Muscle of leg (tissue), 11 donors: Measurements from ENCODE around the gene MCC. TPM values are rescaled to one million over a fixed set of nuclear protein-coding genes. Genes with fewer than 3 reads are reported as not detected.
A peak's percentile ranks its signal among the peaks of the same experiment; 100 is the strongest.

ENCODE experiments used
- DNase-seq: peaks from one replicate; pipeline ENCODE4 v3.0.0; 2013
- H3K27ac ChIP-seq: one replicate; pipeline ENCODE4 v1.5.1; 2013; ENCODE audit warnings: mild to moderate bottlenecking, low read length, control low read depth
- H3K27me3 ChIP-seq: one replicate; pipeline ENCODE4 v1.6.1; 2013; ENCODE audit warnings: low read length; ENCODE audit not compliant: control insufficient read depth, insufficient read depth
- H3K36me3 ChIP-seq: one replicate; pipeline ENCODE4 v1.6.1; 2013; ENCODE audit warnings: low read length; ENCODE audit not compliant: control insufficient read depth, insufficient read depth
- H3K4me1 ChIP-seq: one replicate; pipeline ENCODE4 v1.6.1; 2013; ENCODE audit warnings: low read length; ENCODE audit not compliant: control insufficient read depth, insufficient read depth
- H3K4me3 ChIP-seq: one replicate; pipeline ENCODE4 v1.5.1; 2013; ENCODE audit warnings: low read length, control low read depth
- H3K9me3 ChIP-seq: replicated peaks from 2 replicates; pipeline ENCODE4 v1.6.1; 2013; ENCODE audit warnings: low read depth, low read length; ENCODE audit not compliant: control insufficient read depth
- WGBS: methylation state at CpG from one replicate; pipeline ENCODE4 v1.1.5; 2013; ENCODE audit warnings: missing lambda C conversion rate; ENCODE audit not compliant: insufficient coverage; 5-methylcytosine and 5-hydroxymethylcytosine counted together
- polyA plus RNA-seq, 8 donors: library from polyadenylated mRNA; unstranded; fragments of 120-200 nt; gene quantifications; one replicate each; pipeline versions ENCODE4 v1.2.1 to v1.2.3, GENCODE V29; 2013; ENCODE audit warnings: inconsistent platforms in 1 of 8, low replicate concordance in 1 of 8; ENCODE audit not compliant: insufficient read length in 8 of 8, insufficient read depth in 1 of 8
- total RNA-seq: library from RNA; stranded (reverse); fragments of 120-200 nt; gene quantifications from one replicate; pipeline ENCODE4 v1.2.4, GENCODE V29; 2013

Gene MCC
- total and polyA plus RNA-seq, 9 donors, result 12.1 to 19.6 (median 17.0) TPM

DNA sequence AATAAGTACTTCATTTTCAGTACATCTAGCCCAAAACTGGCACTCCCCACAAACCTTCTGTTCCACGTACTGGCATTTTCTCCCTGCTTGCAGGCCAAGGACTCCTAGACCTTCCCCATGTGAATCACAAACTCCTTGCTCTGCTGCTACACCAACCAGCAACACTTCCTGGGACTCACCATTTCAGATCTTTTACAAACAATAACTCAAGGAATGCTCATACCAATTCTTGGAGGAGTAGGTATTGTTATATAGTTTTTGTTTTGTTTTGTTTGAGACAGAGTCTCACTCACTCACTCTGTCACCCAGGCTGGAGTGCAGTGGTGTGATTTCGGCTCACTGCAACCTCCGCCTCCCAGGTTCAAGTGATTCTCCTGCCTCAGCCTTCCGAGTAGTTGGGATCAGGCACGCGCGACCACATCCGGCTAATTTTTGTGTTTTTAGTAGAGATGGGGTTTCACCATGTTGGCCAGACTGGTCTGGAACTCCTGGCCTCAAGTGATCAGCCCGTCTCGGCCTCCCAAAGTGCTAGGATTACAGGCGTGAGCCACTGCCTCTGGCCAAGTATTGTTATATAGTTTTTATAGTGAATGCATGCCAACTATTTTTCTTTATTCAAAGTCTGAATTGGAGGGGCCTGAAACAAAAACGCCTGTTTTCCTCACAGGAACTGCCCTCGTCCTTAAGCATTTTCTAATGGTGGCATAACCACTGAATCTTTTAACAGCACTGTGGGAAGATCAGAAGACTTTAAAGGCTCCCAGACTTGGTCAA lies 264.2 kb downstream of the MCC start:
- 92% methylated on average over 1 of the region's 13 CpGs for WGBS
- peaks cover 2% of the 10 kb centered on the region for H3K36me3 ChIP-seq
- DNase-seq, result peak; percentile 44
- no peaks in the 10 kb centered on the region for H3K9me3 ChIP-seq
- H3K4me3 ChIP-seq, result no peak overlapping the region
- peak overlapping the region; percentile 29 for H3K27ac ChIP-seq
- H3K4me1 ChIP-seq, result peaks cover 2% of the 10 kb centered on the region
- no peaks in the 10 kb centered on the region for H3K27me3 ChIP-seq

- Histone ChIP-seq H3K9me3 (no peaks in the 10 kb centered on the region), H3K4me3 (no peak overlapping the region), H3K27ac (no peak overlapping the region), H3K4me1 (peaks cover 2% of the 10 kb centered on the region), H3K36me3 (peaks cover 2% of the 10 kb centered on the region), H3K27me3 (no peaks in the 10 kb centered on the region)
- 75% methylated on average over 1 of the region's 3 CpGs for WGBS
- DNase-seq, result no peak
These were observed 264.9 kb downstream of the MCC start for GRCh38 chr5:113223315-113223714.

- 70% methylated on average over 3 of the region's 5 CpGs for WGBS
- Histone ChIP-seq H3K4me3 (no peak overlapping the region), H3K27ac (no peak overlapping the region), H3K36me3 (peaks cover 2% of the 10 kb centered on the region), H3K9me3 (no peaks in the 10 kb centered on the region), H3K27me3 (no peaks in the 10 kb centered on the region), H3K4me1 (peaks cover 10% of the 10 kb centered on the region)
- DNase-seq, result no peak
These were observed 266.7 kb downstream of the MCC start for GRCh38 chr5:113221294-113222176.

DNA sequence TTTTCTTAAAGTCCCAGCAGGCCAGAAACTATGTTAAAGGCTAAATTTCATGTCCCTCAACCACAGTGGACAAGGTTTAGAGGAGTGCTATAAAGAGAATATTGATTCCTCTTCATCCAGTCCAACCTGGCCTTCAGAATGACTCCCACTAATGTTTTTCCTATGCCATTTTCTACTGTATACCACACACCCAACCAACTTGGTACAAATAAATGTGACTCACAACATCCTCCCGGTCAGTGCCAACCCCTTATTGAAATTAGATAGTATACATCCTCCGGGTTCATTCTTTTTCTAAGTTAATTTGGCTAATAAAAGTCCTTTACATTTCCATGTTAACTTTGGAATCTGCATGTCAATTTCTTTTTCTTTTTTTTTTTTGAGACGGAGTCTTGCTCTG lies 268.6 kb downstream of the MCC start:
- no peaks in the 10 kb centered on the region for H3K9me3 ChIP-seq
- WGBS, result no CpG with 5 or more reads among the region's 3 CpGs
- DNase-seq, result peak; percentile 54
- peaks cover 10% of the 10 kb centered on the region for H3K4me1 ChIP-seq
- H3K36me3 ChIP-seq, result no peaks in the 10 kb centered on the region
- no peak overlapping the region for H3K27ac ChIP-seq
- no peak overlapping the region for H3K4me3 ChIP-seq
- H3K27me3 ChIP-seq, result no peaks in the 10 kb centered on the region

DNA sequence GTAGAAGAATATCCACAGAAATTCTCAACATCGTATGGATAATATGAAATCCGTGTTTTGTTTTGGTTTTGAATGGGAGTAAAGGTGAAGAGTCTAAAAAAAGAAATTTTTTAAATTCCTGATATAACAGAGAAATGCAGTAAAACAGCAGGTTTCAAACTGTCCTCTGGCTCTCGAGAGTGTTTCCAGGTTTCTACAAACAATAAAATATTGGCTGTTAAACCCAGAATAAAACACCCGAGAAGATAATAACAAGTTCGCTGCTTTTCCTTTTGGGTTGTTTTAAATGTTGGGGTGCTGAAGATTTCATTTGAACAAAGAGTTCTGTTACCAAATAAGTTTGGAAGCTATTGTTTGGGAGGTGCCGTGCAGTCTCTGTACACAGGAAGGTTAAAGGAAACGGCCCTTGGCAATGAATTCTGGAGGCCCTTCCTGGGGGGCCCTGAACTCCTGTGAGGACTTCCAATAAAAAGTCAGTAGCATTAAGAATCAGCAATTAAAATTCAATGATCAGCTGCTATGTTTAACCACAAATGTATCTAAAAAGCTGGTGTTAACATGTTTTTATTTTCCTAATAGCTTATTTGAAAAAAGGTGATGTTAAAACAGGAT lies 269.2 kb downstream of the MCC start:
- DNase-seq, result peak; percentile 40
- no peaks in the 10 kb centered on the region for H3K36me3 ChIP-seq
- peaks cover 11% of the 10 kb centered on the region for H3K4me1 ChIP-seq
- H3K4me3 ChIP-seq, result no peak overlapping the region
- H3K9me3 ChIP-seq, result no peaks in the 10 kb centered on the region
- H3K27me3 ChIP-seq, result no peaks in the 10 kb centered on the region
- H3K27ac ChIP-seq, result peak overlapping the region; percentile 49
- 27% methylated on average over 2 of the region's 7 CpGs for WGBS

DNA sequence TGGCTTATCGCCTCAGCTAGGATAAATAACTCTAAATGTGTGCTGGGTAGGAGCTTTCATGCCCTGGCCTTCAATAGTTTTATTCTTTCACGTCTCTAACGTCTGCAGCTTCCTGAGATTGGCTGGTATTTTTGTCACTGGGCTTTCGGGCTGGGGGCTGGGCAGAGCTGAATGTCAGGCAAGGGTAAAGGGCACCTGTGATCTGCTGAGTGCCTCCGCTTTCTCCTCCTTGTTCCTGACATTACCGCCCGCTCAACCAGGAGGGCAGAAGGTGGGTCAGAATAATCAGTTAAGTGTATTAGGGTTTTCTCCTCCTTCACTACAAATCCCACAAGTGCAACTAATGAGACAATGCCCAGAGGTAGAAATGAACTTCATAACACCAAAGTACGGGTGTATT lies 270.1 kb downstream of the MCC start:
- peak overlapping the region; percentile 38 for H3K27ac ChIP-seq
- 90% methylated on average over 2 of the region's 8 CpGs for WGBS
- no peaks in the 10 kb centered on the region for H3K9me3 ChIP-seq
- H3K4me1 ChIP-seq, result peaks cover 18% of the 10 kb centered on the region
- H3K4me3 ChIP-seq, result no peak overlapping the region
- H3K27me3 ChIP-seq, result no peaks in the 10 kb centered on the region
- DNase-seq, result peak; percentile 17
- no peaks in the 10 kb centered on the region for H3K36me3 ChIP-seq

- Histone ChIP-seq H3K36me3 (no peaks in the 10 kb centered on the region), H3K27me3 (no peaks in the 10 kb centered on the region), H3K4me1 (peaks cover 23% of the 10 kb centered on the region), H3K4me3 (no peak overlapping the region), H3K27ac (no peak overlapping the region), H3K9me3 (no peaks in the 10 kb centered on the region)
- DNase-seq, result peak; percentile 43
- WGBS, result 55% methylated on average over 5 of the region's 9 CpGs
These were observed 270.6 kb downstream of the MCC start for GRCh38 chr5:113217619-113218184.

GRCh38 chr5:113216545-113216944 lies 271.7 kb downstream of the MCC start:
- Histone ChIP-seq H3K27me3 (no peaks in the 10 kb centered on the region), H3K4me3 (no peak overlapping the region), H3K27ac (no peak overlapping the region), H3K9me3 (no peaks in the 10 kb centered on the region), H3K36me3 (no peaks in the 10 kb centered on the region), H3K4me1 (peaks cover 28% of the 10 kb centered on the region)
- WGBS, result no CpG with 5 or more reads among the region's 3 CpGs
- DNase-seq, result no peak

DNA sequence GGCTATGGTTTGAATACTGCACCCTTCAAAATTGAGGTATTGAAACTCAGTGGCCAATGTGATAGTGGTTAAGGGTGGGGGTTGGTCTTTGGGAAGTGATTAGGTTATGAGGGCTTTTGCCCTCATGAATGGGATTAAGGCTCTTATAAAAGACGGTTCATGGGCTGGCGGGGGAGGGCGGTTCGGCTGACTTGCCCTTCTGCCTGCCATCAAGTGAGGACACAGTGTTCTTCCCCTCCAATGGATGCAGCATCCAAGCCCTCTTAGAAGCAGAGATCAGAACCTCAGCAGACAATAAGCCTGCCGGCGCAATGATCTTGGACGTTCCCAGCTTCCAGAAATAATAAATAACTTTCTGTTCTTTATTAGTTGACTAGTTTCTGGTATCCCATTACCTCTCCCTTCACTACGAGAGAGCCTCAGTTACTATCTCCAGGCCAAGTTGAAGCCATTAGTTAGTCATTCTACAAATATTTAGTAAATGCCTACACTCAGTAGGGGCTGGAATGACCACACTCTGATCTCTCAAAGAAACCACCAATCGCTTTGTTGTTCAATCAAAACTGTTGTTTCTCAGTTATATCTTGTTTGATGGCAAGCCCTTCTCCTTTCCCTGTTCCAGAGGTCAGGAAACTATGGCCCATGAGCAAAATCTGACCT lies 272.7 kb downstream of the MCC start:
- Histone ChIP-seq H3K27me3 (no peaks in the 10 kb centered on the region), H3K4me1 (peaks cover 30% of the 10 kb centered on the region), H3K27ac (no peak overlapping the region), H3K36me3 (no peaks in the 10 kb centered on the region), H3K4me3 (no peak overlapping the region), H3K9me3 (no peaks in the 10 kb centered on the region)
- WGBS, result 100% methylated on average over 3 of the region's 9 CpGs
- no peak for DNase-seq
